Upper lobe of left lung (tissue), 4 donors: Measurements from ENCODE around the gene SMIM28.
"Not testable (repeated sequence)": the region's sequence is repeated elsewhere in the genome, so short reads cannot be mapped to it uniquely, and the experiment has no call there.

Experiments used
- POLR2A ChIP-seq, 4 donors: fragments of 450-650 bp; IDR thresholded peaks; one replicate each; pipeline ENCODE4 v1.5.1; 2016 to 2017; ENCODE audit warnings: antibody characterized with exemption in 4 of 4, mild to moderate bottlenecking in 2 of 4
- TF ChIP-seq, protein P1 (sequence below), 6 experiments: fragments of 450-650 bp in 4 of 6; fragments of 200-600 bp in 2 of 6; sonication (generic) in 2 of 6; IDR thresholded peaks; one replicate each; pipeline ENCODE4 v1.5.1; 2016 to 2019; ENCODE audit warnings: antibody characterized with exemption in 6 of 6

DNA sequence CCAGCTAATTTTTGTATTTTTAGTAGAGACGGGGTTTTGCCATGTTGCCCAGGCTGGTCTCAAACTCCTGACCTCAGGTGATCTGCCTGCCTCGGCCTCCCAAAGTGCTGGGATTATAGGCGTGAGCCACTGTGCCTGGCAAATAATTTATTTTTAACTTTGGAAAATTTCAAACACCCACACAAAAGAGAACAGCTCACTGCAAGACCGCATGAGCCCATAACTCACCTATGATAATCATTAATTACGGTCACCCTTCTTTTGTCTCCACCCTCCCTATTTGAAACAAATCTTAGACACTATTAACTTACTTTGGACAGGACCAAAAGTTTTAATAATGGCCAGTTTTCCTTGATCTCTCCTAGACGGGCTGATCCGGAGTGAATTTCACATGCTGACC, 47.6 kb downstream of the SMIM28 start:
- TF ChIP-seq, protein P1, sequence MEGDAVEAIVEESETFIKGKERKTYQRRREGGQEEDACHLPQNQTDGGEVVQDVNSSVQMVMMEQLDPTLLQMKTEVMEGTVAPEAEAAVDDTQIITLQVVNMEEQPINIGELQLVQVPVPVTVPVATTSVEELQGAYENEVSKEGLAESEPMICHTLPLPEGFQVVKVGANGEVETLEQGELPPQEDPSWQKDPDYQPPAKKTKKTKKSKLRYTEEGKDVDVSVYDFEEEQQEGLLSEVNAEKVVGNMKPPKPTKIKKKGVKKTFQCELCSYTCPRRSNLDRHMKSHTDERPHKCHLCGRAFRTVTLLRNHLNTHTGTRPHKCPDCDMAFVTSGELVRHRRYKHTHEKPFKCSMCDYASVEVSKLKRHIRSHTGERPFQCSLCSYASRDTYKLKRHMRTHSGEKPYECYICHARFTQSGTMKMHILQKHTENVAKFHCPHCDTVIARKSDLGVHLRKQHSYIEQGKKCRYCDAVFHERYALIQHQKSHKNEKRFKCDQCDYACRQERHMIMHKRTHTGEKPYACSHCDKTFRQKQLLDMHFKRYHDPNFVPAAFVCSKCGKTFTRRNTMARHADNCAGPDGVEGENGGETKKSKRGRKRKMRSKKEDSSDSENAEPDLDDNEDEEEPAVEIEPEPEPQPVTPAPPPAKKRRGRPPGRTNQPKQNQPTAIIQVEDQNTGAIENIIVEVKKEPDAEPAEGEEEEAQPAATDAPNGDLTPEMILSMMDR (IDR thresholded peaks at IDR 0.05) = not testable (repeated sequence)
- not testable (repeated sequence) for TF ChIP-seq POLR2A (IDR thresholded peaks at IDR 0.05)
